ENCODE results near the gene CPNE4. TPM values are rescaled to one million over a fixed set of nuclear protein-coding genes. Genes with fewer than 3 reads are reported as not detected.

The CPNE4 gene
- total RNA-seq, 1 donor from 2014 or later = 3.2 TPM

GRCh38 chr3:131518680-131519079, 516.1 kb downstream of the CPNE4 start:
- H3K4me1 ChIP-seq = no peaks in the 10 kb centered on the region
- intact Hi-C loops (cut with DNase I) = no loop called here
- H3K27ac ChIP-seq = no peak overlapping the region
- DNase-seq (ENCODE audit: extremely low spot score in 2 of 2) = no peak
- TF ChIP-seq POLR2A (IDR thresholded peaks at IDR 0.05) (no peak), POLR2AphosphoS5 (IDR thresholded peaks at IDR 0.05; ENCODE audit: insufficient read depth in 1 of 2, low read depth in 1 of 2) (no peak), CTCF (IDR thresholded peaks at IDR 0.05) (no peak)
- no peak overlapping the region for H3K4me3 ChIP-seq
- H3K9me3 ChIP-seq = no peaks in the 10 kb centered on the region
- no peaks in the 10 kb centered on the region for H3K36me3 ChIP-seq
- no peaks in the 10 kb centered on the region for H3K27me3 ChIP-seq

GRCh38 chr3:131505421-131505820, 529.4 kb downstream of the CPNE4 start:
- no peak overlapping the region for H3K4me3 ChIP-seq
- H3K36me3 ChIP-seq = no peaks in the 10 kb centered on the region
- no peak for DNase-seq (ENCODE audit: extremely low spot score in 2 of 2)
- H3K4me1 ChIP-seq = peaks cover 26% of the 10 kb centered on the region
- TF ChIP-seq POLR2A (IDR thresholded peaks at IDR 0.05) (no peak), CTCF (IDR thresholded peaks at IDR 0.05) (no peak), POLR2AphosphoS5 (IDR thresholded peaks at IDR 0.05; ENCODE audit: insufficient read depth in 1 of 2, low read depth in 1 of 2) (no peak)
- no peak overlapping the region for H3K27ac ChIP-seq
- no peaks in the 10 kb centered on the region for H3K9me3 ChIP-seq
- intact Hi-C loops (cut with DNase I) = no loop called here
- H3K27me3 ChIP-seq = no peaks in the 10 kb centered on the region

- no peaks in the 10 kb centered on the region for H3K9me3 ChIP-seq
- peak overlapping the region; percentile 65 for H3K27ac ChIP-seq
- no peak for TF ChIP-seq POLR2A (IDR thresholded peaks at IDR 0.05)
- no peak for TF ChIP-seq POLR2AphosphoS5 (IDR thresholded peaks at IDR 0.05; ENCODE audit: insufficient read depth in 1 of 2, low read depth in 1 of 2)
- no peak for TF ChIP-seq CTCF (IDR thresholded peaks at IDR 0.05)
- no peaks in the 10 kb centered on the region for H3K27me3 ChIP-seq
- H3K36me3 ChIP-seq = peaks cover 0 to 16% of the 10 kb centered on the region in 2 donors
- H3K4me1 ChIP-seq = peaks cover 26% of the 10 kb centered on the region
- DNase-seq (ENCODE audit: extremely low spot score in 2 of 2) = no peak
- intact Hi-C loops (cut with DNase I) = no loop called here
- peak overlapping the region; percentile 73 to 83 for H3K4me3 ChIP-seq
These were observed 531.5 kb downstream of the CPNE4 start for GRCh38 chr3:131503320-131503635.

GRCh38 chr3:131502530-131503319, 532.1 kb downstream of the CPNE4 start, which contains the start of gene MRPL3:
Gene MRPL3, minus strand, starts transcription at chr3:131502971. Its CDS starts 150 bp downstream, at chr3:131502821.
- DNase-seq (ENCODE audit: extremely low spot score in 2 of 2) = no peak
- Histone ChIP-seq H3K36me3 (peaks cover 0 to 21% of the 10 kb centered on the region in 2 donors), H3K27me3 (no peaks in the 10 kb centered on the region), H3K4me3 (peak within 1 kb of the TSS; percentile 73 to 83), H3K27ac (peak within 1 kb of the TSS; percentile 65), H3K4me1 (peaks cover 26% of the 10 kb centered on the region), H3K9me3 (no peaks in the 10 kb centered on the region)
- intact Hi-C loops (cut with DNase I) = no loop called here
- TF ChIP-seq POLR2A (IDR thresholded peaks at IDR 0.05) (peak in 1 of 2 donors; percentile 18), POLR2AphosphoS5 (IDR thresholded peaks at IDR 0.05; ENCODE audit: insufficient read depth in 1 of 2, low read depth in 1 of 2) (peak; percentile 83 to 85), CTCF (IDR thresholded peaks at IDR 0.05) (no peak)

GRCh38 chr3:131501949-131502348, 532.9 kb downstream of the CPNE4 start:
- H3K36me3 ChIP-seq = peaks cover 0 to 29% of the 10 kb centered on the region in 2 donors
- H3K4me1 ChIP-seq = peaks cover 26% of the 10 kb centered on the region
- peak overlapping the region; percentile 65 for H3K27ac ChIP-seq
- no peaks in the 10 kb centered on the region for H3K9me3 ChIP-seq
- intact Hi-C loops (cut with DNase I) = no loop called here
- peak overlapping the region; percentile 73 to 83 for H3K4me3 ChIP-seq
- H3K27me3 ChIP-seq = no peaks in the 10 kb centered on the region
- TF ChIP-seq POLR2AphosphoS5 (IDR thresholded peaks at IDR 0.05; ENCODE audit: insufficient read depth in 1 of 2, low read depth in 1 of 2) (no peak), CTCF (IDR thresholded peaks at IDR 0.05) (no peak), POLR2A (IDR thresholded peaks at IDR 0.05) (no peak)
- no peak for DNase-seq (ENCODE audit: extremely low spot score in 2 of 2)

Data from vagina (tissue), 2 donors.